ENCODE data around the gene ETHE1. TPM values are rescaled to one million over a fixed set of nuclear protein-coding genes. Genes with fewer than 3 reads are reported as not detected.
A peak's percentile ranks its signal among the peaks of the same experiment; 100 is the strongest.

ETHE1 gene, protein sequence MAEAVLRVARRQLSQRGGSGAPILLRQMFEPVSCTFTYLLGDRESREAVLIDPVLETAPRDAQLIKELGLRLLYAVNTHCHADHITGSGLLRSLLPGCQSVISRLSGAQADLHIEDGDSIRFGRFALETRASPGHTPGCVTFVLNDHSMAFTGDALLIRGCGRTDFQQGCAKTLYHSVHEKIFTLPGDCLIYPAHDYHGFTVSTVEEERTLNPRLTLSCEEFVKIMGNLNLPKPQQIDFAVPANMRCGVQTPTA
- total RNA-seq, result 64.6 and 65.5 TPM in 2 replicates

- H3K4me3 Mint-ChIP-seq (ENCODE audit: low read depth), result peak within 1 kb of the TSS; percentile 87
- H3K4me1 Mint-ChIP-seq (ENCODE audit: low read depth), result peaks cover 12% of the 10 kb centered on the region
- H3K27ac Mint-ChIP-seq, result peak within 1 kb of the TSS; percentile 97
- peaks cover 11% of the 10 kb centered on the region for H3K36me3 Mint-ChIP-seq (ENCODE audit: low read depth)
- no peaks in the 10 kb centered on the region for H3K9me3 Mint-ChIP-seq
- no peaks in the 10 kb centered on the region for H3K27me3 Mint-ChIP-seq (ENCODE audit: low read depth)
- peak; percentile 76 for DNase-seq (ENCODE audit: low spot score)
- intact Hi-C loops (cut with micrococcal nuclease), result loop anchor here (2.0 to 10.0 kb wide), 3 partner anchors 55 to 258 kb away; partner anchors contain the start of gene KCNN4
Measured at GRCh38 chr19:43526884-43527859, at the start of gene ETHE1. TSS of gene ETHE1 (minus strand) at chr19:43527201. CDS start at chr19:43527177, 24 bp downstream.

GRCh38 chr19:43575955-43576878 is 49.2 kb upstream of the ETHE1 start:
- H3K27ac Mint-ChIP-seq, result peak overlapping the region; percentile 53
- H3K4me3 Mint-ChIP-seq (ENCODE audit: low read depth), result peak overlapping the region; percentile 59
- H3K4me1 Mint-ChIP-seq (ENCODE audit: low read depth), result peaks cover 25% of the 10 kb centered on the region
- no peaks in the 10 kb centered on the region for H3K27me3 Mint-ChIP-seq (ENCODE audit: low read depth)
- no peaks in the 10 kb centered on the region for H3K9me3 Mint-ChIP-seq
- intact Hi-C loops (cut with micrococcal nuclease), result loop anchor here (1.0 to 5.0 kb wide), 3 partner anchors 20 to 114 kb away; partner anchors contain the start of genes IRGQ, ZNF428 and ZNF576
- H3K36me3 Mint-ChIP-seq (ENCODE audit: low read depth), result peaks cover 5% of the 10 kb centered on the region
- DNase-seq (ENCODE audit: low spot score), result no peak

DNA sequence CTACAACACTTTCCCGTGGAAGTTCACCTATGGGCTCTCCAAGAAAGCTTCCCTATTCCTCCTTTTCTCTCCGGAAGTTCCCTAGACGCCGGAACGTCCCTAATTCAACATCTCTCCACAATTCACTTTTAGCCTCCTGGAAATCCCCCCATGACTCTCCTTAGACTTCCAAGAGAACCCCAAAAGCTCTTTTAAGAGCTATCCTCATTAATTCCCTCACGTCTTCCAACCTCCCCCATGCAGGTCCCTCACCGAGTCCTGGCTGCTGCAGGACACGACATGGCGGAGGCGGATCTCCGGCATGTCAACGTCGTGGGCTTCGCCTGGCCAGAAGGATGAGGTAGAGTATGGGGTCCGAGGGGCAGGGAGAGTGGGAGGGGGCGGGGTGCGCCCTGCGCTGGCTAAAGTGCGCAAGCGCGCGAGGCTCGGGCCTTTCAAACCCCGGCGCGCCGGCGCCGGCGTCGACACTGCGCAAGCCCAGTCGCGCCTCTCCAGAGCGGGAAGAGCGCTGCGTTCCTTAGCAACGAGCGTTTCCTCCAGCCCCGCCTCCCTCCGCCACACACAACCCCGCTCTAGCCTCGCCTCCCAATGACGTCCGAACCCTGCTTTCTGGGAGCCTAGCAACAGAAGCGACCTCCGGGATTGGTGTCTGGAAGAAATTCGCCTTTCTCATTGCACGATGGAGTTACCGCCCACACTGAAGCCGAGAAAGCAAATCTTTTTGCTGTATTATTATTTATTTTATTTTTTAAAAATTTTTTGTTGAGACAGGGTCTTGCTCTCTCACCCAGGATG is 48.4 kb upstream of the ETHE1 start, which contains the start of the genes PINLYP and XRCC1:
TSS of gene PINLYP (plus strand) at position 646 of the 795 bp plus-strand sequence. CDS start 1,391 bp downstream, outside the sequence.
TSS of gene XRCC1 (minus strand) at position 372 of the 795 bp plus-strand sequence. CDS start at position 303, 69 bp downstream.
- Mint-ChIP-seq H3K9me3 (no peaks in the 10 kb centered on the region), H3K4me1 (ENCODE audit: low read depth) (peaks cover 28% of the 10 kb centered on the region), H3K27ac (peak within 1 kb of the TSS; percentile 90), H3K4me3 (ENCODE audit: low read depth) (peak within 1 kb of the TSS; percentile 97), H3K27me3 (ENCODE audit: low read depth) (no peaks in the 10 kb centered on the region), H3K36me3 (ENCODE audit: low read depth) (peaks cover 5% of the 10 kb centered on the region)
- DNase-seq (ENCODE audit: low spot score), result peak; percentile 95
- intact Hi-C loops (cut with micrococcal nuclease), result loop anchor here (1.0 to 5.0 kb wide), 3 partner anchors 21 to 113 kb away; partner anchors contain the start of genes IRGQ, ZNF428 and ZNF576

- DNase-seq (ENCODE audit: low spot score), result no peak
- peaks cover 5% of the 10 kb centered on the region for H3K36me3 Mint-ChIP-seq (ENCODE audit: low read depth)
- intact Hi-C loops (cut with micrococcal nuclease), result loop anchor here (1.0 to 5.0 kb wide), 3 partner anchors 22 to 112 kb away; partner anchors contain the start of genes IRGQ, ZNF428 and ZNF576
- no peaks in the 10 kb centered on the region for H3K9me3 Mint-ChIP-seq
- peaks cover 23% of the 10 kb centered on the region for H3K4me1 Mint-ChIP-seq (ENCODE audit: low read depth)
- H3K27ac Mint-ChIP-seq, result peak overlapping the region; percentile 90
- H3K4me3 Mint-ChIP-seq (ENCODE audit: low read depth), result peak overlapping the region; percentile 97
- H3K27me3 Mint-ChIP-seq (ENCODE audit: low read depth), result no peaks in the 10 kb centered on the region
Measured at GRCh38 chr19:43574424-43575155, 47.6 kb upstream of the ETHE1 start.

DNA sequence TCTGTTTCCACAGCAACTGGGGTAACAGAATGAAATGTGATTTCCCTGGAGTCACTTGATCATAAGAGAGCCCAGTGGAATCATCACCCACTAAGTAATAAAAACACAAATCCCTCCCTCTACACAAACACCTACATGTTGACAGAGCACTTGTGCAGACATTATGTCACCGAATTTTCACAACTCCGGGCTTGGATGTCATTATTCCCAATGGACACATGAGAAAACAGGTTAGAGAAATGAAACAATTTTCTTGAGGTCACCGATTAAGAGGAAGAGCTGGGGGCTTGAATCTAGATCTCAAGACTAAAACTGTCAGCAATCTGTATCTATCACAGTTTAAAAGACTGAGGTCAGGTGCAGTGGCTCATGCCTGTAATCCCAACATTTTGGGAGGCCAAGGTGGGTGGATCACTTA is 45.2 kb upstream of the ETHE1 start:
- peaks cover 18% of the 10 kb centered on the region for H3K4me1 Mint-ChIP-seq (ENCODE audit: low read depth)
- intact Hi-C loops (cut with micrococcal nuclease), result no loop called here
- DNase-seq (ENCODE audit: low spot score), result no peak
- peaks cover 5% of the 10 kb centered on the region for H3K36me3 Mint-ChIP-seq (ENCODE audit: low read depth)
- H3K4me3 Mint-ChIP-seq (ENCODE audit: low read depth), result no peak overlapping the region
- H3K9me3 Mint-ChIP-seq, result no peaks in the 10 kb centered on the region
- peak overlapping the region; percentile 18 for H3K27ac Mint-ChIP-seq
- no peaks in the 10 kb centered on the region for H3K27me3 Mint-ChIP-seq (ENCODE audit: low read depth)

DNA sequence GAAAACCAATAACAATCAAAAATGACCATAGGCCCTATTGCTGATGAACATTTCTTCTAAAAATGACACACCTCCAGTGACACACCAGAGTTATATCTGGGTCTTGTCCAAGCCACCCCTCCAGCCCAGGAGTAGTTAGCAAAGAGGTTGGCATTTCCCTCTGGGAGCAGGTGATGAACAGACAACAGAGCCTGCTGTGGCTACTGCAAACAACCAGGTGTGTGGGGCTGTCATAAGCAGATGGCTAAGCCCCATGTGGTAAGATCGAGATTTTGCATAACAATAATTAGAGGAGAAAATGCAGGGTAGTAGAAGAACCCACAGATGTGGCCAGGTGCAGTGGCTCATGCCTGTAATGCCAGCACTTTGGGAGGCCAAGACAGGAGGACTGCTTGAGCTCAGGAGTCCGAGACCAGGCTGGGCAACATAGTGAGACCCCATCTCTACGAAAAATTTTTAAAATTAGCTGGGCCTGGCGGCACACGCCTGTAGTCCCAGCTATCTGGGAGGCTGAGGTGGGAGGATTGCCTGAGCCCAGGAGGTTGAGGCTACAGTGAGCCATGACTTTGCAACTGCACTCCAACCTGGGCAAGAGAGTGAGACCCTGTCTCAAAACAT is 43.3 kb upstream of the ETHE1 start:
- Mint-ChIP-seq H3K4me1 (ENCODE audit: low read depth) (peaks cover 11% of the 10 kb centered on the region), H3K4me3 (ENCODE audit: low read depth) (no peak overlapping the region), H3K27me3 (ENCODE audit: low read depth) (no peaks in the 10 kb centered on the region), H3K36me3 (ENCODE audit: low read depth) (peaks cover 7% of the 10 kb centered on the region), H3K27ac (no peak overlapping the region), H3K9me3 (no peaks in the 10 kb centered on the region)
- no peak for DNase-seq (ENCODE audit: low spot score)
- intact Hi-C loops (cut with micrococcal nuclease), result no loop called here

GRCh38 chr19:43569657-43570056 is 42.7 kb upstream of the ETHE1 start:
- DNase-seq (ENCODE audit: low spot score), result no peak
- Mint-ChIP-seq H3K4me1 (ENCODE audit: low read depth) (peaks cover 9% of the 10 kb centered on the region), H3K4me3 (ENCODE audit: low read depth) (no peak overlapping the region), H3K27ac (no peak overlapping the region), H3K27me3 (ENCODE audit: low read depth) (no peaks in the 10 kb centered on the region), H3K36me3 (ENCODE audit: low read depth) (peaks cover 4% of the 10 kb centered on the region), H3K9me3 (no peaks in the 10 kb centered on the region)
- intact Hi-C loops (cut with micrococcal nuclease), result no loop called here

GRCh38 chr19:43564800-43565199 is 37.8 kb upstream of the ETHE1 start:
- H3K4me3 Mint-ChIP-seq (ENCODE audit: low read depth), result no peak overlapping the region
- H3K27me3 Mint-ChIP-seq (ENCODE audit: low read depth), result no peaks in the 10 kb centered on the region
- peaks cover 32% of the 10 kb centered on the region for H3K4me1 Mint-ChIP-seq (ENCODE audit: low read depth)
- intact Hi-C loops (cut with micrococcal nuclease), result no loop called here
- H3K27ac Mint-ChIP-seq, result no peak overlapping the region
- H3K36me3 Mint-ChIP-seq (ENCODE audit: low read depth), result peaks cover 29% of the 10 kb centered on the region
- H3K9me3 Mint-ChIP-seq, result no peaks in the 10 kb centered on the region
- DNase-seq (ENCODE audit: low spot score), result no peak

DNA sequence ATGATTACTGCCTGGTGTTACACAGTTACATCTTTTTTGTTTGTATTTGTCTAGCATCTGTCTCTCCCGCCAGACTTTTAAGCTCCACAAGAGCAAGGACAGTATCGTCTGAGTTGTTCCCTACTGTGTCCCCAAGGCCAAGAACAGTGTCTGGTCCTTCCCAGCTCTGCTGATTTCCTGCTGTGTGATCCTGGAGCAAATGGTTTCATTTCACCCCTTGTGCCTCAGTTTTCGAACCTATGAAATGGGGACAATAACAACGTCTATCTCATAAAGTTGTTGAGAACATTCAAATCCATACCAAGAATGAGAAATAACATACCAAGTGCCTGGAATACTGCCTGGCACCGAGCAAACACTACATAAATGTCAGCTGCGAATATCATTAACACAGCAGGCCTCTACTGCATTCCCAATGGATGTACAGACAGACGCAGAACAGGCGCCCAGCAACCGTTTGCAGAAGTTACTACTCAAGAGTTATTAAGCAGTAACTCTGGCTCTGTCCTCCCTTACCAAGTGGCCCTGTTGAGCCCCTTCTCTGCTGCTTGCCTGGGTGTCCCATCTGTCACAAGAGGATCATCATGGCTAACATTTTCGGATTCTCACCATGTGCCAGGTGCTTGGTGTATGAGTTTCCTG is 36.9 kb upstream of the ETHE1 start:
- intact Hi-C loops (cut with micrococcal nuclease), result no loop called here
- Mint-ChIP-seq H3K4me1 (ENCODE audit: low read depth) (peaks cover 32% of the 10 kb centered on the region), H3K36me3 (ENCODE audit: low read depth) (peaks cover 33% of the 10 kb centered on the region), H3K27me3 (ENCODE audit: low read depth) (no peaks in the 10 kb centered on the region), H3K27ac (peak overlapping the region; percentile 66), H3K9me3 (no peaks in the 10 kb centered on the region), H3K4me3 (ENCODE audit: low read depth) (no peak overlapping the region)
- no peak for DNase-seq (ENCODE audit: low spot score)

DNA sequence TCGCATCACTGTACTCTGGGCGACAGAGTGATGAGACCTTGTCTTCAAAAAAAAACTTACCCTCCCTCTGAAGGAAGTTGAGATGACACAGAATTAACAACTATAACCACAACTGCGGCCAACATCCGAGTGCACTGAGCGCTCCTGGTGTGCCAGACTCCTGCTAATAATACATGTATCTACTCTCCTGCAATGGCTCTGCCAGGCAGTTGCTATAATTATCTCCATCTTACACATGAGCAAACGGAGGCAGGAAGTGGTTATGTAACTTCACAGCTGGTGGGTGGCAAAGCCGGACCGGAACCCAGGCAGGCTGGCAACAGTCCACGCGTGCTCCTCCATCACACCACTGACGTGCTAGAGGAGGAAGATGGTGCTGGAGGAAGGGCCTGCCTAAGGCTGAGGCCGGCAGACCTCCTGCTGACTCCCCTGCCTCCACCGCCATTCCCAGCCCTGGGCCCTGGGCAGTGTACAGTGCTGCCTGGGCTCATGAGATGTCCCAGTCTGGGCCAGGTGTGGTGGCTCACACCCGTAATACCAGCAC is 35.8 kb upstream of the ETHE1 start:
- Mint-ChIP-seq H3K4me3 (ENCODE audit: low read depth) (no peak overlapping the region), H3K27me3 (ENCODE audit: low read depth) (no peaks in the 10 kb centered on the region), H3K27ac (peak overlapping the region; percentile 66), H3K9me3 (no peaks in the 10 kb centered on the region), H3K4me1 (ENCODE audit: low read depth) (peaks cover 32% of the 10 kb centered on the region), H3K36me3 (ENCODE audit: low read depth) (peaks cover 34% of the 10 kb centered on the region)
- DNase-seq (ENCODE audit: low spot score), result peak; percentile 62
- intact Hi-C loops (cut with micrococcal nuclease), result no loop called here
